HG02588 (cell line): ENCODE measurements around the gene ACTN1.

ENCODE experiments used
- ATAC-seq: cut with Tn5 transposase; IDR thresholded peaks from one replicate; pipeline ENCODE4 v1.9.1; 2021; ENCODE audit warnings: mild to moderate bottlenecking, moderate library complexity; ENCODE audit not compliant: unreplicated experiment

ACTN1 gene

DNA sequence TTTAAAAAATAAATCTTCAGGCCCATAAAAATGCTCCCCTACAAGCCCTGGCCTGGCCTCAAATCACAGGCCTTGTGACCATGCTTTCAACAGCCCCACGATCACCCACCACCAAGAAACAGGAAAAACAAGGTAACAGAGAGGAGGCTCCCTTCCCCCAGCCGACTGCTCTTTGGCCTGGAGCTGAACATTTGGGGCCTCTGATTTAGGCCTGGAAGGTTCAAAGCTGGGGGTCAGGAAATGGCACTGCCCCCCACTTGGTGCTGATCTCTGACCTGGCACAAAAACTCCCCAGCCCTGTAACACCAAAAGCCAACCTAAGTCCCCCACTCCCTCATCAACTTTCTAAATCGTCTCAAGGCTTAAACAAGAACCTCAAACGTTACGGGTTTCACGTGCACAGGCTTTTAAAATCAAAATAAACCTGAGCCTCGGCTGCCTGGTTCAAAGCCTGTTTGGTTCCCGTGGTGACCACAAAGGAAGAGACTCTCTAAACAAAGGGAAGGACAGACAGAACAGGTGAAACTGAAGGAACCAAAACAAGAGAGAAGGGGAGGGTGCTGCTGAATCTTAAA is 9.0 kb downstream of the ACTN1 start:
- no peak for ATAC-seq

DNA sequence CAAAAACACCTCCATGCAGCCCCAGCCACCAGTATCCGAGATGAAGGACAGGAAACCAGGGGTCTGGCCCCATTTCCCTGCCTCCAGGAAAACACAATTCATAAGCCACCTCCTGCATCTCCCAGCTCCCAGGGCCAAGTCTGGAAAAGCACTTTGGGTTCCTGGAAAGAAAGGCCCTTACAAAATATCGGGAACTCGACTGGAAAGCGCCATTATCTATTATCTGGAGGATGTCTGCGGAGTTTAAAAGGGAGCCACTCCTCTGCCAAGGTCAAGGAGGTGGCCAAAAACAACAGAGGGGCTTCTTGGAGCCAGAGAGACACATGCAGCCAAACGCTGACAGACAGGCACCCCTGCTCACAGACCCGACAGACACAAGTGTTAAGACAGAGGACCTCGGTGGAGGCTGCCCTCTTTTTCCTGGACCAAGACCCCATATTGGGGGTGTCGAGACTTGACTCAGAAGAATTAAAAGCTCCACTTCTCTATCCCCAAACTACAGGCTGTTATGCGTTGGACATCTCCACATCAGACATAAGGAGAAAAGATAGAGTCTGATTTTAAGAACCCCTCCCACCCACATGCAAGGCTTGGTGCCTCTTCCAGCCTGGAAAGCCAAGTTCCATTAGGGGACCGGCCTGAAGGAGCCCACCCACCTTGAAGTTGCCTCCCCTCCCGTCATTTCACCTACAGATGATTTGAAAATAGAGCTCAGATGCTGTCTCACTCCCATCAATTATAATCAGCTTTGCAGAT is 9.6 kb downstream of the ACTN1 start:
- no peak for ATAC-seq

DNA sequence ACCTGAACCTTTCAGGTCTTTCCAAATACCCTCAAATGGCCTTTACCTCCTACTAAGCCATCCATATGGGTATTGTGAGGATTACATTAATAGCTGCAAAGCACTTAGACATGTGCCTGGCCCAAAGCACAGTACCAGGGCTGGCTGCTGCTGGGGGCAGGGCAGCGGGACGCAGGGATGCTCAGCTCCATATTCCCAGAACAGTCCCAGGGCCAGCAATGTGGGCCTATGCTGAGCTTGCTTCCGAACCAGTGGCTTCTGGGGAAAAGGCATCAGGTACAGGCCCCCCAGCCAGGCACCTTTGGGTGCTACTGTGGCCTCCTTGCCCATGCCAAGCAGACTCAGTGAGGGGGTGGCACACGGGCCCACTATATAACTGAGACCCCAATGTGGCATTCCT is 10.4 kb downstream of the ACTN1 start:
- ATAC-seq: no peak

DNA sequence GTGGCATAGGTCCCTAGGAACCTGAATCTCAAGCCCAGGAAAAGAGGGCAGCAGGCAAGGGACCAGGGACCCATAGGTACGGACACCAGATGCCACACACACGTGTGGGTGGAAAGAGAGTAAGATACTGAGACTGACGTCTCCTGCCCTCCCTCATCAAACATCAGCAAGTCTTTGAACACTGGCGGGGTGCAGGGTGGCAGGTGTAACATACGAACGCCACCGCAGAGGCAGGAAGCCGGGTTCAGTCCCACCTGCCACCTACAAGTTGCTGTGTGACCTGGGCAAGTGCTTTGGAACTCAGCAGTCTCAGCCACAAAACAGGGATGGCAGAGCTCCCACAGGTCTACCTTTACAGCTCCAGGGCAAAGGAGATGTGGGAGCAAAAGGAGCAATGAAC is 11.1 kb downstream of the ACTN1 start:
- no peak for ATAC-seq

GRCh38 chr14:68967459-68967940 is 11.6 kb downstream of the ACTN1 start:
- ATAC-seq: no peak

DNA sequence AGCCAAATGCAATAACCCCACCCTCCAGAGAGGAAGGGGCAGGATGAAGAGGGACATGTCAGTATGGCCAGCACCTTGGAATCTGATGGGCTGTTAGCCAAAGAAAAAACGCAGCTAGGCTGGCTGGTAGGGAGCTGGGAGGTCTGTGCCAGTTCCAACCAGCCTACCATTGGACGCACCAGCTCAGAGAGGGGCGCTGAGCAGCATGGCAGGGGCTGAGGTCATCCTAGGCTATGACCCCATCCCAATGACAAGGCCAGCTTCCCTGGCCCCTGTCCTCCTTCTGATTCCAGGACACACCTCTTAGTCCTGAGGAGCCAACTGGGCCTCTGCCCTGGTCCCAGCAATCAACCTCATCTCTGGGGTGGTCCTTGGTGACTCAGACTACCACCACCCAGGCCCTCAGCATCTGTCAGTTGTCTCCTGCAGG is 12.2 kb downstream of the ACTN1 start:
- ATAC-seq: no peak

GRCh38 chr14:68965261-68965761 is 13.8 kb downstream of the ACTN1 start:
- no peak for ATAC-seq

DNA sequence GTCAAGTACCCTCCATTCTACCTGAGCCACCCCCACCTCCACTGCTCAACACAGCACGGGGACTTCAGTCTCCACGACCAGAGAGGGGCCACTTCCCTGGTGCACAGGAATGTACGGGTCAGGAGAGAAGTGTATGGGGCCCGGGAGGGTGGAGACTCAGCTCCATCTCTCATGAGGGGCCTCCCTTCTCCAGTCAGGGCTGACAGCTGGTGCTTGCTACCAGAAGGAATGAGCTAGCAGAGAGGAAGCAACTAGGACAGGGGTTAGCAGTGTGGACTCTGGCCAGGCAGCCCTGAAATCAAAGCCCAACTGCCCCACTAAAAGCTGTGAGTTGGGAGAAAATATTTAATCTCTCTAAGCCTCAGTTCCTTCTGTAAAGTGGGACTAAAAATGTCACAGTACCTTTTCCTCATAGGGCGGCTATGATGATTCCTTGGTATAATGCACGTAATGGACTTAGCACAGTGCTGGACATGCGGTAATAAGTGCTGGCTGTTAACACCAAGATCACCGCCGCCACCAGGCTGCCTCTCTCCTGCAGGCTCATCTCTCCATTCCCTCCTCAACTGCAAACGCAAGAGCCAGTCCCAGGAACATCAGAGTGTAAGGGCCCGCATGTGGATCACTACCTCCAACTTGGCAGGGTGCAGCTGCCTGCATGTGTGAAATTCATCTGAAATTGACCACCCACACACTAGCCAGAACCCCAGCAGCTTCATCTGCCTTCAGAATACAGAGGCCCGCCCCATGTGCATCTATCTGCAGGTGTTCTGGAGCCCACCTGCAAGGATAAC is 14.6 kb downstream of the ACTN1 start:
- no peak for ATAC-seq

GRCh38 chr14:68962681-68963080 is 16.4 kb downstream of the ACTN1 start:
- no peak for ATAC-seq

DNA sequence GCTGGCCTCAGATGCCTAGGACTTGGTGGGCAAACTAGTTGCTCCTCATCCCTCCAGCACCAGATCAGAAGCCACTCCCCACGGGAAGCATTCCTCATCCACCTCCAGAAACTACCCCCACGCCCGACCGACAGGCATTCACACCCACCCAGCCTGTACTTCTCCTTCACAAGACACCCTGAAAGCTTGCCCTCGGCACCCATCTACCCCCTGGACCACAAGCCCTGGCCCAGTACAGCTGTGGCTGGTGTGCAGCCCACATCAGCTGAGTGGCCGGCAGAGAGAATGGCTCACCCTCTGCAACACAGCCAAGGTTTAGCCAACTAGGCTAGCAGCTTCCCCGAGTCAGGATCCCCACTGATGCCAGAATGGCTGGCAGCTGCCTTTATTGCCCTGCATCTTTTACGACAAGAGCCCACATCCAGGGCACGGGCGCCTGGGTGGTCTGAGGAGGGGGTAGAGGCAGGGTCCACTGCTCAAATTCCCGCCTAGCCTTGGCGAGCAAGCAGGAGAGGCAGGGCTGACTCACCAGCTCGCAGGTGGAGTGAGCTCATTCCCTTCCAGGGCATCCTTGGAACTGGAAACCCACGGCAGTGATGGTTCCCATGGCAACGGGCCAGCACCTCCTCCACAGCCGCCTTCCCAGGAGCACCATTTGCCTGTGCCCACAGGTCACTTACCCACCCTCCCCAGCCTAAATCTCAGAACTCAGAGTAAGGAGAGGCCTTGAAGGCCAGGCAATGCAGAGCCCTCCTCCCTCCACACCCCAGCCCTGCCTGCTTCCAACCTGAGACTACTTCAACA is 17.1 kb downstream of the ACTN1 start:
- ATAC-seq: no peak

DNA sequence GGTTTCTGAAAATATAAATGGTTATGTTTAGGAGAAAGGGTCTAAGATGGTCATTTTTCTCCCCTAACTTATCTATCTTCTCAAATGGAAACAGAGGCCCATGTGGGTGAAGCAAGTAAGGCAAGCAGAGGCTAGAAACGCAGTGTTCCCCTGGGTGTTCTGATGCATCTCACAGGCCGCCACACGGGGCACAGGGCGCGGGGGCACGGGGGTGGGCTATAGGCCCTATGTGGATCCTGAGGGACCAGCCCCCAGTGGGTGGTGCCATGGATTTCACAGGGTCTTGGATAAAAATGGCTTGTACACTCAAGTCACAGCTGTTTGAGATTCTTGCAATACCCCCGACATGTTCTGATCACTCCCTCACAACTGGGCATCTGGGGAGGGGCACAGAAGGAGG is 17.7 kb downstream of the ACTN1 start:
- ATAC-seq: no peak

DNA sequence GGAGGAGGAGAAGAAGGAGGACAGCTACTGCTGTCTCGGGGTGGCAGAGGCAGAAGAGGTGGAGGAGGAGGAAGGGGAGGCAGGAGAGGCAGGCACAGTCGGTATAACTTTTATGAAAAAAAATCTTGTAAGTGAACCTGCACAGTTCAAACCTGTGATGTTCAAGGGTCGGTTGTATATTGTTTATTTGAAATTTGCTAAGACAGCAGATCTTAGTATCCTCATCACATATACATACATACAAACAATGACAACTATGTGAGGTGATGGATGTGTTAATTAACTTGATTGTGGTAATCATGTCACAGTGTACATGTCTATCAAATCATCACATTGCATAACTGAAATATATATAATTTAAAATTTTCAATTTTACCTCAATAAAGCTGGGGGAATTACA is 19.0 kb downstream of the ACTN1 start:
- ATAC-seq: no peak

DNA sequence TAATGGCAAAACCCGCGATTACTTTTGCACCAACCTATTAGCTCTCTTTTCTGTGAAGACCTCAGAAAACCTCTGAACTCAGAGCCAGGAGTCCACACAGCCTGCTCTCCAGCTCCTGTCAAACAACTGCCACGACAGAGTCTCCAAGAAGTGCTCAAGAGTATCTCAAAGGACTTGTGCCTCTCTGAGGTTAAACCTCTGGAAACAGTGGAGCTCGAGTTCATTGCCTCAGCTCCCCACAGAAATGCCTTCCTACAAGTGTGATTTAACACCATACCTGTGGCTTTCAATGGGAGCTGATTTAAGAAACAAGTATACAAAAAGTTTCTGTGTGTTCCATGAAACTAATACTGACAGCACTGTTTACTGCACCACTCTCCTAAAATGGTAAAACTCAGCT is 20.1 kb downstream of the ACTN1 start:
- ATAC-seq: no peak

GRCh38 chr14:68958553-68958952 is 20.5 kb downstream of the ACTN1 start:
- no peak for ATAC-seq

DNA sequence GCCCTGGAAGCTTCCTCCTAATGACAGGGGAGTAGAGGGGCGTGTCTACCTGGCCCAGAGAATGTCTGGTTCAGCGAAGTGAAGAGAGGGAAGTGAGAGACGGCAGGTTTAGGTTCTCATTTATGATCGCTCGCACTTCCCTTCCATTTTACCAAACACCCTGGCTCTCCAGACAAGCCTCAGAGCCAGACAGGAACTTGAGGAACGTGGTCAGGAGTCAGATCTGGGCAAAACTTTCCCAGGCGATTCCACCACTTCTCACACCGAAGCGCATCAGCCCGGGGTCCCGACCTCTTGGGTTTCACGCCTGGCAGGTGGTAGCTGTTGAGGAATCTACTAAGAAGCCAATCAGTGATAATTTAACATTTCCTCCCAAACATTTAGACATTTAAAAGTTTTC is 21.3 kb downstream of the ACTN1 start:
- no peak for ATAC-seq

DNA sequence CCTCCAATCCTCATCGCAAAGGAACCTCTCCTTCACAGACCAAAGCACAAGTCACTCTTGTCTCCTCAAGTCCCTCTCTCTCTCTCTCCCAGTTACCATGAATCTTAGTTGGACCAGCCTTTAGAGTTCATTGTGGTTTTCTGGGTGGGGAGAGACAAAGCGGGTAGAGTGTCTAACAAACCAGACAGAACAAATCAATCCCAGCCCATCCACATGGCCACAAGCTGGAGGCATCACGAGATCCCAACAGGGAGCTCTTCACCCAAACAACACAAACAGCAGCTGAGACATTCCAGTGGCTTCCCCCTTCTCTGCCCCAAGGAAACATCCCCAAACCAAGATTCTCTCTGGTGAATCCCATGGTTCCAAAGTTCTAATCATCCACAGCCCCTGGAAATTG is 22.4 kb downstream of the ACTN1 start:
- ATAC-seq: no peak

DNA sequence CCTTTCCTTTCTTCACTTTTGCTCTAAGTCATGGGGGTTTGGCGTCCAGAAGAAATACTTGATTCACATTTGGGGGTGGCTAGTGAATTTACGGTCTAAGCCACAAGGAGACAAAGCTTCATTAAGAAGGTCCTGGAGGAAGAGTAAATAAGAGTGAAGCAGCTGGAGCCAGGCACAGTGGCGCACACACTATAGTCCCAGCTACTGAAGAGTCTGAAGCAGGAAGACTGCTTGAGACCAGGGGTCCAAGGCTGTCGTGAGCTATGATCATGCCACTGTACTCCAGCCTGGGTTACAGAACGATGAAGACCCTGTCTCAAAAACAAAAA is 23.3 kb downstream of the ACTN1 start:
- ATAC-seq: no peak

DNA sequence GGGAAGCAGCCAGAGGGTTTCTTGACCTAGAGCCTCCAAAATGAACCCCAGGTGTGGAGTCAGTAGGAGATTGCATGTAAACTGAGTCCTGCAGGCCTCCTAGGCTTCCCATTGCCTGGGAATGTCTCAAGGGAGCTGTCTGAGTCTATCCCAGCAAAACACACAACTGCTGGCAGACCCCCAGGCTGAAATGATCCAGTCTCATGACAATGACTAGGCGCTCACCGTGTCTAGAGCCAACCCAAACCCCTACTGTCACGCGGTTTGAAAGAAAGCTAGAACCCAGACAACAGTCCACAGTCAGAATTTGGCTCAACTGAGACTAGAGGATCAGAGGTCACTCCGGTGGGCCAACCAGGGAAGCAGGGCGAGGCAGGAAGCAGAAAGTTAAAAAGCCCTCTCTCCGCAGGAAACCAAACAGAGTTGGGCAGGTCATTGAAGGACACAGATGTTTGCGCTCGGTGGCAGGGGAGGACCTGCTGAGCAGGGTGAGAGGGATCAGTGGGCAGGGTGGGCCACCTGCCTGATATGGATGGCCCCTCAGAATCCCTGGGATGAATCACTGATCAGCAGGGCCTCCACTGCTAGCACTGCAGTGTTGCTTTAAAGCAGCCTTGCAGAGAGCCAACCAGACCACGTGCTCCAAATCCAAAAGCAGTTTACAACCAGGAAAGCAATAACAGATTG is 23.8 kb downstream of the ACTN1 start:
- ATAC-seq: no peak

- ATAC-seq: no peak
These were observed 25.9 kb downstream of the ACTN1 start for GRCh38 chr14:68953196-68953555.

DNA sequence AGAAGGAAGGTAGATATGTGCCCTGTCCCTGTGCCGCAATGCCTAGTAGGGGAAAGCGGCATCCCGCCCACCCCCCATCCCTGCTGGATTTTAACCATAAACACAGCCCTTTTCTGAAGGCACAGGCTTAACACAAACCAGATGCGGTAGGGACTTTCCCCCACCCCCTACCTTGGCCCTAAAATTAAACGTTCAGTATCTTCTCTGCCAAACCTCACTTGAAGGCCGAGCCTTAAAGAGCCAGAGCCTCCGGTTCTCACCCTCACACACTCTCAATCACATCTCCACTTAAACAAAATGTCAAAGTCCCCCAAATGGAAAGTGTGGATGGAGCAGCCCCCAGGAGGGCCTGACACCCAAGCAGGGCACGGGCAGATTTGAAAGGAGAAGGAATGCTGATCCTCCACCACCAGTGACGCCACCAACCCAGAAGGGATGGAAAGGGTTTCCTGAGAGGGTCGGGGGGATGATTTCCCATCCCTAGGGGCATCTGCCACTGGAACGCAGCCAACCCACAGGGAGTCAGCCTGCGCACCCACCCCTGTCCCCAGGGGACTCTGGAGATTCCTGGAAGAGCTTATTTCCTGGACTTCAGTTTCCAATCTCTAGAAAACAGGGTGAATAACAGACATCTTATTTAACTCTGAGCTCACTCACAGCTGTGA is 26.4 kb downstream of the ACTN1 start:
- ATAC-seq: no peak
